Measurements from ENCODE around the gene FCAR.
"Not testable (repeated sequence)": the region's sequence is repeated elsewhere in the genome, so short reads cannot be mapped to it uniquely, and the experiment has no call there.

Gene FCAR

GRCh38 chr19:54873990-54874389, at the start of gene FCAR:
FCAR (plus strand) TSS chr19:54874235; CDS start chr19:54874290, 55 bp downstream.
- no peak for DNase-seq (ENCODE audit: low read depth in 3 of 3, low spot score in 1 of 3)

- DNase-seq (ENCODE audit: low read depth in 3 of 3, low spot score in 1 of 3) = not testable (repeated sequence)
Measured at GRCh38 chr19:54824416-54824815, 49.6 kb upstream of the FCAR start.

GRCh38 chr19:54825326-54825725, 48.7 kb upstream of the FCAR start:
- DNase-seq (ENCODE audit: low read depth in 3 of 3, low spot score in 1 of 3) = not testable (repeated sequence)

GRCh38 chr19:54828064-54828463, 46.0 kb upstream of the FCAR start:
- DNase-seq (ENCODE audit: low read depth in 3 of 3, low spot score in 1 of 3) = not testable (repeated sequence)

GRCh38 chr19:54832496-54832895, 41.5 kb upstream of the FCAR start, which contains the start of gene KIR2DS4:
KIR2DS4 (plus strand) TSS chr19:54832676.
- DNase-seq (ENCODE audit: low read depth in 3 of 3, low spot score in 1 of 3) = not testable (repeated sequence)

- DNase-seq (ENCODE audit: low read depth in 3 of 3, low spot score in 1 of 3) = not testable (repeated sequence)
Measured at GRCh38 chr19:54835126-54835525, 38.9 kb upstream of the FCAR start.

- DNase-seq (ENCODE audit: low read depth in 3 of 3, low spot score in 1 of 3) = not testable (repeated sequence)
Measured at GRCh38 chr19:54837522-54837921, 36.5 kb upstream of the FCAR start.

GRCh38 chr19:54843171-54843570, 30.9 kb upstream of the FCAR start:
- DNase-seq (ENCODE audit: low read depth in 3 of 3, low spot score in 1 of 3) = not testable (repeated sequence)

GRCh38 chr19:54850061-54850640, 23.9 kb upstream of the FCAR start, which contains the start of gene KIR3DL2:
KIR3DL2 (plus strand) TSS chr19:54850443; CDS start chr19:54850476, 33 bp downstream.
- not testable (repeated sequence) for DNase-seq (ENCODE audit: low read depth in 3 of 3, low spot score in 1 of 3)

- DNase-seq (ENCODE audit: low read depth in 3 of 3, low spot score in 1 of 3) = no peak
Measured at GRCh38 chr19:54850930-54851329, 23.1 kb upstream of the FCAR start.

GRCh38 chr19:54851353-54851752, 22.7 kb upstream of the FCAR start:
- DNase-seq (ENCODE audit: low read depth in 3 of 3, low spot score in 1 of 3) = no peak

GRCh38 chr19:54855241-54855640, 18.8 kb upstream of the FCAR start:
- not testable (repeated sequence) for DNase-seq (ENCODE audit: low read depth in 3 of 3, low spot score in 1 of 3)

GRCh38 chr19:54858476-54858875, 15.6 kb upstream of the FCAR start:
- DNase-seq (ENCODE audit: low read depth in 3 of 3, low spot score in 1 of 3) = not testable (repeated sequence)

GRCh38 chr19:54859421-54859820, 14.6 kb upstream of the FCAR start:
- DNase-seq (ENCODE audit: low read depth in 3 of 3, low spot score in 1 of 3) = not testable (repeated sequence)

GRCh38 chr19:54863459-54863858, 10.6 kb upstream of the FCAR start:
- not testable (repeated sequence) for DNase-seq (ENCODE audit: low read depth in 3 of 3, low spot score in 1 of 3)

- DNase-seq (ENCODE audit: low read depth in 3 of 3, low spot score in 1 of 3) = no peak
Measured at GRCh38 chr19:54871696-54872095, 2.3 kb upstream of the FCAR start.

GRCh38 chr19:54875506-54875905, 1.5 kb downstream of the FCAR start:
- no peak for DNase-seq (ENCODE audit: low read depth in 3 of 3, low spot score in 1 of 3)

GRCh38 chr19:54877471-54877870, 3.4 kb downstream of the FCAR start:
- no peak for DNase-seq (ENCODE audit: low read depth in 3 of 3, low spot score in 1 of 3)

GRCh38 chr19:54881884-54882283, 7.8 kb downstream of the FCAR start:
- no peak for DNase-seq (ENCODE audit: low read depth in 3 of 3, low spot score in 1 of 3)

- no peak for DNase-seq (ENCODE audit: low read depth in 3 of 3, low spot score in 1 of 3)
Measured at GRCh38 chr19:54882758-54883157, 8.7 kb downstream of the FCAR start.

- DNase-seq (ENCODE audit: low read depth in 3 of 3, low spot score in 1 of 3) = no peak
Measured at GRCh38 chr19:54883228-54883627, 9.2 kb downstream of the FCAR start.

- no peak for DNase-seq (ENCODE audit: low read depth in 3 of 3, low spot score in 1 of 3)
Measured at GRCh38 chr19:54888239-54888638, 14.2 kb downstream of the FCAR start.

- no peak for DNase-seq (ENCODE audit: low read depth in 3 of 3, low spot score in 1 of 3)
Measured at GRCh38 chr19:54889566-54889965, 15.5 kb downstream of the FCAR start.

Data from stimulated activated CD4-positive, alpha-beta T cell treated with anti-CD3 and anti-CD28 coated beads, TNF-alpha, amount 100 ng/mL, for 1 hour (primary cell).